NCI-H82 (cell line): ENCODE results near the gene PREX1.
A peak's percentile ranks its signal among the peaks of the same experiment; 100 is the strongest.

ENCODE experiments used
- DNase-seq: peaks from one replicate; lab custom pipeline; 2025; lab: John Stamatoyannopoulos, UW

PREX1 gene

DNA sequence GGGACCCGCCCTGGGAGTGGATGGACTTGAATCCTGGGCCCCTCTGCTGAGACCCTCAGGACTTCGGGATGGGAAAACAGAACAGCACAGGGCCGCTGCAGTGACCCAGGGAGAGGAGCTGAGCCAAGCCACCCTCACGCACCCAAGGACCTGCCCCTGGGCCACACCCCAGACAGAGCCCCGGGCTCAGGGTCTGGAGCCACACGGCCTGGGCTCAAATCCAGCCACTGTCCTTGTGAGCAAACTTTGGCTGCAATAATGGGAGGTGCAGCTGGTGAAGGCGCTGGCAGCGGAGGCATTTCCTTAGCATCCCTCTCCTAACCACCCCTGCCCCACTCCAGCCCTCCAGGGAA is 207.7 kb downstream of the PREX1 start:
- no peak for DNase-seq

DNA sequence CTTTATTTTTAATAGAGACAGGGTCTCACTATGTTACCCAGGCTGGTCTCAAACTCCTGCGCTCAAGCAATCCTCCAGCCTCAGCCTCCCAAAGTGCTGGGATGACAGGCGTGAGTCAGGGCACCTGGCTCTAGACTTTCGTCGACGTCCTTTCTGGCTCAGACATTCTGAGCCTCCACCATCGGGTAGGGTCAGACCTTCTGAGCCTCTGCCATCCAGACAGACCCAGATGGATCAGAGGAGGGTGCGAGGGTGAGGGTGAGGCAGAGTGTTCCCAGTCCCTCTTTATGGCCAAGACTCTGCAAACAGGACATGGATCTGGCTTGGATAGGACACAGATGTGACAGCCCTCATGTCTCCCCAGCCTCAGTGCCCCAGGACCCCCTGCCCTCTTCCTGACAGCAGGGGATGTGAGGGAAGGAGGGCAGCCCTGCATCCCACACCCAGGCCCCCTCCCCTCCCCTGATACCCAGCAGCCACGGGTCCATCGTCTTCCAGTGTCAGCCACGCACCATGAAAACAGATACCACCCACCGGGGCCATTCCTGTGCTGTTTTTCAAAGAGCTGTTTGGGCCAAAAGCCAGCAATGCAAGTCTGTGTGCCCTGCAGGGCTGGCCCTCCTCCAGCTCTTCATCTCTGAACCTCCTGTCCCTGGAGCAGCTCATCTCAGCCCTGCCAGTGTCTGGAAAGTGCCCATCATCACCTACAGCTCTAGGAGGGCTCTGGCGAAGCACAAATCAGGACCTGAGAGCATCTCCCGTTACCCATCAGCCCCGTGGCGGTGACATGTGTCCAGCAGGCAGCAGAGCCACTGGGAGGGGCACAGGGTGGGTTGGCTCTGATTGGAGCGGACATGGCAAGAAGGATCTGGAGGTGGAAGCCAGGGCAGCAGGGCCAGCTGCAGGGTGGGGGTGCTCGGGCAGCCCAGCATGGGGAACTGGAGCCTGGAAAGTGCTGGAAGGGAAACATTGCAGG is 208.4 kb downstream of the PREX1 start:
- no peak for DNase-seq

DNA sequence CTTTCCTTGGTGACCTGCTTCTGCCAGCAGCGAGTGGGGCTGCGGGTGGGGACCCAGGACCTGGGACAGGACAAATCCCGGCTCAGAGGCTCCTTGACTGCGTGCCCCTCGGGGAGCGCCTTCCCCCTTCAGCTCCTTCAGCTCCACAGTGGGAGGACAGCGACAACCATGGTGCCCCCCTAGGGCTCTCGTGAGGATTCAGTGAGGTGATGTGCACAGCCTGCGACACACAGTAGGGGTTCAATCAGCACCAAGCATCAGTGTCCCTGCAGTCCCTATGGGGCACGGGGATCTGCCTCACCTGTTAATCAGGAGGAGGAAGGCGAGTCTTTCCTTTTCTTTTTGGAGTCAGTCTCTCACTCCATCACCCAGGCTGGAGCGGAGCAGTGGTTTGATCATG is 209.2 kb downstream of the PREX1 start:
- DNase-seq: no peak

GRCh38 chr20:48618052-48618451 is 209.7 kb downstream of the PREX1 start:
- DNase-seq: no peak

DNA sequence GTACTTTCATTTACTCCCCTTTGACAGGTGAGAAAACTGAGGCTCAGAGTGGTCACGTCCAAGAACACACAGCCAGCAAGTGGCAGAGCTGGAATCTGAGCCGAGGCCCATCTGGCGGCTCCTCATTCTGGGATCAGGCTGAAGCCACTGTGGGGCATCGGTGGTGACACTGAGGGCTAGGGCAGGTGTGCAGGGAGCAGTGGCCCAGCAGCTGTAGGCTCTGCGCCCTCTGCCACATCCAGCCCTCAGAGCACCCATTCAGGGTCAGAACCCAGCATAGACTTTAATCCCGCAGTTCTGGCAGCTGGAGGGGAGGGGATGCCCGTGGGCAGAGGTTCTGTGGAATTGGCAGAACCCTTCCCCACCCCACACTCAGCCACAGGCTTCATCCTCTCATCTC is 210.3 kb downstream of the PREX1 start:
- no peak for DNase-seq

GRCh38 chr20:48616481-48616880 is 211.3 kb downstream of the PREX1 start:
- no peak for DNase-seq

DNA sequence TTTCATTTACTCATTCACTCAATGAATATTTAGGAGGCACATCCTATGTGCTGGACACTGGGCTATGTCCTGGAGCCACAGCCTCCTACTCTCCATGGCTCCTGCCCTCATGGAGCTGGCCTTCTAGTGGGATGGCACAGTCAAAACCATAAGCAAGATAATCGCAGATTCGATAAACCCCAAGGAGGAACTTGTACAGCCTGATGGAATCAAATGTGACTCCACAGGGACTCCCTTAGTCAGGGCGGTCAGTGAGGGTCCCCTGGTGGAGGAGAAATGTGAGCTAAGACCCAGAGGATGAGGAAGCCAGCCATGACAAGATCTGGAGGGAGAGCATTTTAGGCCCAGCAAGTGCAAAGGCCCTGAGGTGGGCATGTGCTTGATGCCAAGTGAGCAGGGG is 211.9 kb downstream of the PREX1 start:
- no peak for DNase-seq

DNA sequence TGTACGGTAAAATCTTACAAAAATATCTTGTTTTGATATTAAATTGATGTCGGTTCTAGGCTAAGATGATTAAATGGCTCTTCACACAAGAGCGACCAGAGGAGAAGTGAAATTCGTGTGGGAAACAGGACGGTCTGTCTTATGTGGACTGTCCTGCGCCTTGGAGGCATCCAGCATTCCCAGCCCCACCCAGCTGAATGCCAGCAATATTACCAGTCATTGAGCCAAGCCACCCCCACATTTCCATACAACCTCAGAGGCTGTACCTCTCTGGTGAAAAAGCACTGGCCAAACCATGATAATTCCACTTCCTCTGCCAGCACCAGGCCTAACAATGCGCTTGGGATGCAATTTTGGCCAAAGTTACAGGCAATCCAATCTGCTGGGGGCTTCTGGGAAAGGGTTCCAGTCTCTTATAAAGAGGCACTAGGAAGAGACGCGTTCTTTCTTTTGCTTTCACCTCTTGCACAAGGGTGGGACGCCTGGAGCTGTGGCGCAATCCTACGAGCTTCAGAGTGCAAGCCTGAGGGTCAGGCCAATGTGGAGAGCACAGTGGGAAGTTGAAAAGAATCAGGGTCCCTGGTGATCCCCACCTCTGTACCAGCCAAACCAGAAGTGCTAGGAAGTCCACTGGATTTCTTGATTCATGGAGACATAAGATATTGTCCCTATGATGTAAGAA is 213.1 kb downstream of the PREX1 start:
- DNase-seq: no peak

GRCh38 chr20:48613926-48614325 is 213.9 kb downstream of the PREX1 start:
- no peak for DNase-seq

GRCh38 chr20:48612335-48612734 is 215.5 kb downstream of the PREX1 start:
- no peak for DNase-seq

DNA sequence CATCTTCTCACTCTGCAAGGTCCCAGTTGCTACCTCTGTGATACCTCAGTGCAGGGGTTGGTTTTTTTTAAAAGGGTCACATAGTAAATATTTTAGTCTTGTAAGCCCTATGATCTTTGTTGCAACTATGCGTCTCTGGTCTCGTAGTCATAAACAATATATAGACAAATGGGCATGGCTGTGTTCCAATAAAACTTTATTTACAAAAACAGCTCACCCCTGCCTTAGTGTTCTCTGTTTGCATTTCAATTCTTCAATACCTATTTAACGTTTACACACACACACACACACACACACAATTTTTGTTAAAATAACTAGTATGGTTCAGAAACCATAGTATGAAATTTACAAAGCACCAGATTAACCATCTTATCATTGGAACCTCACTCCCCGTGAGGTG is 216.8 kb downstream of the PREX1 start:
- DNase-seq: no peak

DNA sequence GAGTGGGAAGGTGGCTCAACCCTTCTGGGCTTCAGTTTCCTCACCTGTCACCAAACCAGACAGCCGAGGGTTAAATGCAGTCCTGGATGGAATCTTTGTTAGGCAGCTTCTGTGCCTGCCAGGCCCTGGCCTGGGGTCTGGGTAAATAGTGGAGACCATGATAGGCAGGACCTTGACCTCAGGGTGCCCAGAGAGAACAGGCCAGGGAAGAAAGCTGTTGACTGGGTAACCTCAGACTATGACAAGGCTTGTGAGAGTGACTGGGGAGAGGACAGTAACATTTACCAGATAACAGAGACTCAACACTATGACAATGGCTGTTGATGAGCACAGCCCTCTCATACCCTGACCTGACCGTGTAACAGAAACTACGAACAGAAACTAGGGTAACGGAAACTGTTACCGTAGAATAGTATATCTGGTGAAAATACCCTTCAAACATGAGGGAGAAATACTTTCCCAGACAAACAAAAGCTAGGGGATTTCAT is 218.3 kb downstream of the PREX1 start:
- DNase-seq: no peak

DNA sequence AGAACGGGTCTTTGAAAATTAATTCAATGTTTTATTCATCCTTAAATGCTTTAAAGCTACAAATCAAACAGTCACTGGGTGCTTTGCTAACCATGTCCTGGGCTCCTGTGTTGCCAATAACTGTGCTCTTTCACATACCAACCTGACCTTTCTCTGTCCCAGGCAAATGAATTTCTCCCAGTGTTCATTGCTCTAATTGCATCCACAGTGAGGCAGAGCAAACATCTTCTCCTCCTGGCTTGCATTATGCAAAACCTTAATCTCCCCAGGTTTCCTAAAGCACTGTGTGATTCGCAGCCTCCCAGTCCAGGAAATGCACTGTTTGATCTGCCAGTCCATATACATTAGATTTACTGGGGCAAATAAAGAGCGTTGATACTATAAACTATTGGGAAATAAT is 219.0 kb downstream of the PREX1 start:
- peak; percentile 51 for DNase-seq

- DNase-seq: no peak
These were observed 220.3 kb downstream of the PREX1 start for GRCh38 chr20:48607544-48607865.

DNA sequence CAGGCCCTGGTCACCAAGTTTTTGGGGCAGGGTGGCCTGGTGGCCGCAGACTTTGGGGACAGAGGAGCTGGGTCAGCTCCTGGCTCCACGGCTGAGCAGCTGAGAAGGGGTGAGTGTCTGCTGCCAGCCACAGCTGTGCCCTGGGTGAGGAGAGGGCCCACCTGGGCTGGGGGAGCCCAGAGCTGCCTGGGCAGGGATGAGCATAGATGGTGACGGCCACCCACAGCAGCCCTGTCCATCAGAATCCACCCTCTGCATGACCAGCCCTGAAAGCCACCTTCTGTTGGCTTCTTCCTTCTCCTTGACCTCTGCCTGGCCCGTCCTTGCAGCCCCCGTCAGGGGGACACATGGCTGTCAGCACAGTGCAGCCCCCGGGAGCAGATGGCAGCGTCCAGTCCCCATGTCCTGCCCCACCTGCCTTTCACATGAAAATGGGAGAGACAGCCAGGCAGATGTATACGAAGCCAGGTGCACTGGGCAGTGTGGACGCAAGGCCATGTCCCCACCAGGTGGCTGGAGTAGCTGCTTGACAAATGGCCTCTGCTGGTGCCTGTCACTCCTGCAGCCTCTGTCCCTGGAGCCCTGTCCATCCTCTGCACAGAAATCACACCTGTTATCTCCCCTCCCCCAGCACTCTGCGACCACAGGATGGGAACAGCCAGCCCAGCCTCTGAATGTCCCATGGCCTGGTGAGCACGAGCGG is 220.8 kb downstream of the PREX1 start:
- no peak for DNase-seq

- no peak for DNase-seq
These were observed 221.5 kb downstream of the PREX1 start for GRCh38 chr20:48606172-48606840.

GRCh38 chr20:48605364-48606171 is 222.2 kb downstream of the PREX1 start:
- DNase-seq: no peak

GRCh38 chr20:48604936-48605335 is 222.9 kb downstream of the PREX1 start:
- no peak for DNase-seq

DNA sequence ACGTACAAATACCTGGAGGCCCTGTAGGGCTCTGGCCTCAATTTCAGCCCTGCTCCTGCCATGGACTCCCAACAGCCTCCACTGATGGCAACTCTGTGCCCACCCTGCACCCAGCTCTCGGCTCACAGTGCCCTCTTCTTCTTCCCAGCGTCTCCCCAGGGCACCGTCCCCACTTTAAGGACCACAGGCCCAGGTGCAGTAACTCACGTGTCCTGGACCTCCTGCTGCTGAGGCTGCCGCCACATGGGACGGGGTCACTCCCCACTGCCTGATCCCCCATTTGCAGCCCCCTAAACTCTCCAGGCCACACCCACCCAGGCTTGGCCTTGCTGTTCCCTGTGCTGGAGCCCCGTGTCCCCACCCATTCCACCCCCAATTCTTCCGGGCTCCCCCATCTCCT is 223.4 kb downstream of the PREX1 start:
- no peak for DNase-seq

- peak; percentile 54 for DNase-seq
These were observed 223.9 kb downstream of the PREX1 start for GRCh38 chr20:48603819-48604405.
